ENCODE measurements around the gene EML4.

EML4 gene

DNA sequence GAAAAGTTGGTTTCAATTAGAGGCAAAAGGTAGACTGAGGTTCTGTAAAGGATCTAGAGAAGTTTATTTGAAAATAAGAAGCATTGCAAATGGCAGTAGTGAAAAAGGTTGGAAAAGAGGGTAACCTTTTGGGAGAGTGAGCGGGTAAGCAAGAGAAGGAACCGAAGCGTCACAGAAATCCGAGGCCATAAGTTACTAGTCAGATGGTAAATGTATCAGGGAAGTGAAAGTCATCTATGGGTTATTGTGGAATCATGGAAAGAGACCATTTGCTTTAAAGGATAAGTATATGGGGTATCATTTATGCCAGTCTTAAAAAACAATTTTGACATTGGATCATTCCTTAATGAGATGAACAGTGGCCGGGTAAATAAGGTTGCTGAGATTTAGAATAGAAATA is 30.5 kb downstream of the EML4 start:
- TF ChIP-seq, protein P1, sequence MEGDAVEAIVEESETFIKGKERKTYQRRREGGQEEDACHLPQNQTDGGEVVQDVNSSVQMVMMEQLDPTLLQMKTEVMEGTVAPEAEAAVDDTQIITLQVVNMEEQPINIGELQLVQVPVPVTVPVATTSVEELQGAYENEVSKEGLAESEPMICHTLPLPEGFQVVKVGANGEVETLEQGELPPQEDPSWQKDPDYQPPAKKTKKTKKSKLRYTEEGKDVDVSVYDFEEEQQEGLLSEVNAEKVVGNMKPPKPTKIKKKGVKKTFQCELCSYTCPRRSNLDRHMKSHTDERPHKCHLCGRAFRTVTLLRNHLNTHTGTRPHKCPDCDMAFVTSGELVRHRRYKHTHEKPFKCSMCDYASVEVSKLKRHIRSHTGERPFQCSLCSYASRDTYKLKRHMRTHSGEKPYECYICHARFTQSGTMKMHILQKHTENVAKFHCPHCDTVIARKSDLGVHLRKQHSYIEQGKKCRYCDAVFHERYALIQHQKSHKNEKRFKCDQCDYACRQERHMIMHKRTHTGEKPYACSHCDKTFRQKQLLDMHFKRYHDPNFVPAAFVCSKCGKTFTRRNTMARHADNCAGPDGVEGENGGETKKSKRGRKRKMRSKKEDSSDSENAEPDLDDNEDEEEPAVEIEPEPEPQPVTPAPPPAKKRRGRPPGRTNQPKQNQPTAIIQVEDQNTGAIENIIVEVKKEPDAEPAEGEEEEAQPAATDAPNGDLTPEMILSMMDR (IDR thresholded peaks at IDR 0.05; ENCODE audit: low read depth, low read length): no peak
- H3K4me3 ChIP-seq (ENCODE audit: low read depth, low read length): no peak overlapping the region

DNA sequence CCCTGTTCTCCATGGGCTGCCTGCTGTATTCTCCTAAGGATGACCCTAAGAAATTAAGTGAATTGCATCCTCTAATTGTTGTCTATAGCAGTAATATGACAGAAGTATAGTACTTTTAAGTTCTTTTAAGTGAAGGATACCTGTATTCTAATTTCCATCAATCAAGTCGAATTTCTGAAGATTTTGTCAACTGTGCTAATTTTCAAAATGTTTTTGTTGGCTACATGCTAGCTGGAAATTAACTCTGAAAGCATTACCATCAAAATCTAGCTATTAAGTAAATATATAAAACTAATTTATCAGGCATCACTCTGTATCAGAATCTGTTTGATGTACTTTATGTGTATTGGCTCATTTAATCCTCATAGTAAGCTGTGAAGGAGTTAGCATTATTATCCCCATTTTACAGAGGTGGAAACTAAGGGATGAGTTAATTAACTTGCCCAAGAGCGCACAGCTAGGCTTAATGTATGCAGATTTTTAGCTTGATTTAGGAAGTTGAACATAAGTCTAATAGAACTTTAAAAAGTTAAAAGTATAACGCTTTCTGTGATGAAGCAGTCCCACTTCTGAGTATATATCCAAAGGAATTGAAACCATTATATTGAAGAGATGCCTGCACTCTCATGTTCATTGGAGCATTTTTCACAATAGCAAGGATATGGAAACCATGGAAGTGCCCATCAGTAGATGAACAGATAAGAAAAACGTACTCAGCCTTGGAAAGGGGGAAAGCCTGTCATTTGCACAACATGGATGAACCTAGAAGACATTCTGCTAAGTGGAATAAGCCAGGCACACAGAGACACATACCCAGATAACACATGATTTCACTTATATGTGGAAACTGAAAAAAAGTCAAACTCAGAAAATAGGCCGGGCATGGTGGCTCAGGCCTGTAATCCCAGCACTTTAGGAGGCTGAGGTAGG is 32.0 kb downstream of the EML4 start:
- TF ChIP-seq, protein P1 (IDR thresholded peaks at IDR 0.05; ENCODE audit: low read depth, low read length): no peak
- no peak overlapping the region for H3K4me3 ChIP-seq (ENCODE audit: low read depth, low read length)

DNA sequence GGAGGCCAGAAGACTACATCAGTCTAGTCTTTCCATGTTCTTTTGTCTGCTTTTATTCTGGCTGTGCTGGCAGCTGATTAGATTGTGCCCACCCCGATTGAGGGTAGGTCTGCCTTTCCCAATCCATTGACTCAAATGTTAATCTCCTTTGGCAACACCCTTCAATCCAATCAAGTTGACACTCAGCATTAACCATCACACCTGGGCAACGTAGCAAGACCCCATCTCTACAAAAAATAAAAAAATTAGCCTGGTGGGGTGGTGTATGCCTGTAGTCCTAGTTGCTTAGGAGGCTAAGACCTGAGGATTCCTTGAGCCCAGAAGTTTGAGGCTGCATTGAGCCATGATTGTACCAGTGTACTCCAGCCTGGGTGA is 33.5 kb downstream of the EML4 start:
- TF ChIP-seq, protein P1 (IDR thresholded peaks at IDR 0.05; ENCODE audit: low read depth, low read length): no peak
- H3K4me3 ChIP-seq (ENCODE audit: low read depth, low read length): no peak overlapping the region

DNA sequence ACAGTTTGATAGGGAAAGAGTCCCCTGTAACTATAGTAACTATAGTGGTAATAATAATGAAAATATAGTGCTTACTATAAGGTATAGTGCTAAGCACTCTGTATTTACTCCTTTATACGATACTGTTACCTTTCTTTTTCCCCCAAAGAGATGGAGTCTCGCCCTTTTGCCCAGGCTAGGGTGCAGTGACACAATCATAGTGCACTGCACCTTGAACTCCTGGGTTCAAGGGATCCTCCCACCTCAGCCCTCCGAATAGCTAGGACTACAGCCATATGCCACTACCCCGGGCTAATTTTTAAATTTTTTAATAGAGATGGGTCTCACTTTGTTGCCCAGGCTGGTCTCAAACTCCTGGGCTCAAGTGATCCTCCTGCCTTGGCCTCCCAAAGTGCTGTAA is 34.6 kb downstream of the EML4 start:
- H3K4me3 ChIP-seq (ENCODE audit: low read depth, low read length): no peak overlapping the region
- TF ChIP-seq, protein P1 (IDR thresholded peaks at IDR 0.05; ENCODE audit: low read depth, low read length): no peak

DNA sequence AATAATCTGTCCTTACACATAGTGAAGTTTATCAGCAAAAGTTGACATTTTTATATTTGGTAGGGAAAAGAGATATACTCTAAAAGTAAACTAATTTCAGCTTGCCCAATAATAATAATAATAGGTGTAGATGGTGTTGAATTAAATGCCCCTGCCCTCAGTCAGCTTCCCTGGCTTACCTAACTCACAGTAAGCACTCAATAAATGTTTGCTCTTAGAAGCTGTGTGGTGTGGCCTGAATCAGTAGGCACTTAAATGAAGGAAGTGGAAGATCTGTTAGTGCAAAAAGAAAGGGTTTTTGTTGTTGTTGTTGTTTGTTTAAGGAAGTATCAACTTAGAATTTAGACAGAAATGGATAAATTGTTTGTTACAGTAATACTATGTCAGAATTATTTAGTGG is 36.2 kb downstream of the EML4 start:
- no peak overlapping the region for H3K4me3 ChIP-seq (ENCODE audit: low read depth, low read length)
- TF ChIP-seq, protein P1 (IDR thresholded peaks at IDR 0.05; ENCODE audit: low read depth, low read length): no peak

DNA sequence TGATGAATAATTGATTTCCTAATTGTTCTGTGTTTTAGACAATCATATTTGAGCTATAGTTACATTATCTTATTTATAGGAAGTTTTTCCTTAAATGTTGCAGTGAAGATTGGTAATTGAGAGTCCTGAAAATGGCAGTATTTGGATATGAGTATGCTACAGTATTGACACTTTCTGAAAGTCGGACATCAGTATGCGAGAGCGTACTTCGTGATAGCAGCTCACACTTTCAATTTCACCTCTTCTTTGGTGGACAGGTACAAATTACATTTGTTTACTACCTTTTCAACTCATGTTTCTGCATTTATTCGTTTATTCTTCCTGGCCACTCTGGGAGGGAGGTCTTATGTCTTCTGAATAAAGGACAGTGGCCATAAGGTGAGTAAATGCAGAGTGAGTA is 38.7 kb downstream of the EML4 start:
- TF ChIP-seq, protein P1 (IDR thresholded peaks at IDR 0.05; ENCODE audit: low read depth, low read length): no peak
- H3K4me3 ChIP-seq (ENCODE audit: low read depth, low read length): no peak overlapping the region

DNA sequence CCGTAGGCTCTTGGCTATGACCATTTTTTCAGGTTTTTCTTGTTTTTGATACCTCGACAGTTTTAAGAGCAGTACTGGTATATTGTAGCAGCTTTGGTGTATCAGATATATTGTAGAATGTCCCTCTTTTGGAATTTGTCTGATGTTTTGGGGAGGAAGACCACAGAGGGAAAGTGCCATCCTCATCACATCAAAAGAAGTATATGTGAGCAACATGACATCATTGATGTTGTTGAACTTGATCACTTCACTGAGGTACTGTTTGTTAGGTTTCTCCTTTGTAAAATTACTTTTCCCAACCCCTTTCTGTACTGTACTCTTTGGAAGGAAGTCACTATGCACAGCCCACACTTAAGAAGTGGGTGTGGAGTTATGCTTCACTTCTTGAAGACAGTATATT is 41.0 kb downstream of the EML4 start:
- no peak overlapping the region for H3K4me3 ChIP-seq (ENCODE audit: low read depth, low read length)
- TF ChIP-seq, protein P1 (IDR thresholded peaks at IDR 0.05; ENCODE audit: low read depth, low read length): no peak
